Vagina (tissue), 2 donors: ENCODE measurements around the gene UCN2. TPM values are rescaled to one million over a fixed set of nuclear protein-coding genes. Genes with fewer than 3 reads are reported as not detected.

Experiments used
- DNase-seq, 2 donors: peaks; one replicate each; pipeline ENCODE4 v3.0.0-alpha.2; 2017; ENCODE audit errors: extremely low spot score in 2 of 2
- H3K27ac ChIP-seq: fragments of 200-600 bp; sonication (generic); one replicate; pipeline ENCODE4 v1.5.1; 2019
- H3K27me3 ChIP-seq: fragments of 200-600 bp; sonication (generic); one replicate; pipeline ENCODE4 v1.5.1; 2019
- H3K36me3 ChIP-seq, 2 donors: fragments of 200-600 bp; sonication (generic); one replicate each; pipeline ENCODE4 v1.5.1; 2017 to 2019
- H3K4me1 ChIP-seq: fragments of 200-600 bp; sonication (generic); one replicate; pipeline ENCODE4 v1.5.1; 2019
- H3K4me3 ChIP-seq, 2 donors: fragments of 200-600 bp; sonication (generic); 1 replicate in 1 of 2; 2 replicates in 1 of 2; pipeline ENCODE4 v1.5.1; 2016 to 2019
- H3K9me3 ChIP-seq: fragments of 200-600 bp; sonication (generic); one replicate; pipeline ENCODE4 v1.5.1; 2019
- CTCF ChIP-seq, 3 experiments: fragments of 450-650 bp in 2 of 3; fragments of 200-600 bp in 1 of 3; sonication (generic) in 1 of 3; IDR thresholded peaks; one replicate each; pipeline ENCODE4 v1.5.1; 2017 to 2019; ENCODE audit warnings: antibody characterized with exemption in 3 of 3, mild to moderate bottlenecking in 2 of 3, moderate library complexity in 2 of 3
- POLR2A ChIP-seq, 2 donors: fragments of 450-650 bp; IDR thresholded peaks; one replicate each; pipeline ENCODE4 v1.6.1; 2017; ENCODE audit warnings: antibody characterized with exemption in 2 of 2, mild to moderate bottlenecking in 2 of 2, moderate library complexity in 2 of 2
- POLR2AphosphoS5 ChIP-seq, 2 donors: sonication (generic); formaldehyde crosslinking; IDR thresholded peaks; one replicate each; pipeline ENCODE4 v1.9.0; 2017; ENCODE audit warnings: antibody characterized with exemption in 2 of 2, mild to moderate bottlenecking in 2 of 2, low read depth in 1 of 2; ENCODE audit not compliant: insufficient read depth in 1 of 2
- intact Hi-C: fragments of 100-400 bp; cut with DNase I; formaldehyde crosslinking; loops from one replicate; pipeline ENCODE4 v1.15.1; 2023
- total RNA-seq: library from RNA; depleted of rRNA; stranded (reverse); fragments of >200 nt; gene quantifications from one replicate; pipeline ENCODE4 v1.2.3, GENCODE V29; 2016

The UCN2 gene
- total RNA-seq, 1 donor from 2014 or later, result 5.2 TPM

- intact Hi-C loops, result no loop called here
- H3K4me1 ChIP-seq, result peaks cover 73% of the 10 kb centered on the region
- no peak for DNase-seq
- no peaks in the 10 kb centered on the region for H3K9me3 ChIP-seq
- peak within 1 kb of the TSS; percentile 94 for H3K27ac ChIP-seq
- no peak for TF ChIP-seq POLR2AphosphoS5 (IDR thresholded peaks at IDR 0.05; ENCODE audit: insufficient read depth in 1 of 2, low read depth in 1 of 2)
- no peak for TF ChIP-seq CTCF (IDR thresholded peaks at IDR 0.05)
- TF ChIP-seq POLR2A (IDR thresholded peaks at IDR 0.05), result no peak
- H3K36me3 ChIP-seq, result peaks cover 0 to 27% of the 10 kb centered on the region in 2 donors
- peak within 1 kb of the TSS; percentile 63 to 68 for H3K4me3 ChIP-seq
- no peaks in the 10 kb centered on the region for H3K27me3 ChIP-seq
Observed at GRCh38 chr3:48595075-48595525, 31.5 kb upstream of the UCN2 start, which contains the start of gene COL7A1. TSS of gene COL7A1 (minus strand) at chr3:48595329. CDS start at chr3:48595159, 170 bp downstream.

- TF ChIP-seq POLR2AphosphoS5 (IDR thresholded peaks at IDR 0.05; ENCODE audit: insufficient read depth in 1 of 2, low read depth in 1 of 2), result no peak
- no peak for TF ChIP-seq CTCF (IDR thresholded peaks at IDR 0.05)
- no peak for TF ChIP-seq POLR2A (IDR thresholded peaks at IDR 0.05)
- peak overlapping the region; percentile 94 for H3K27ac ChIP-seq
- peak overlapping the region; percentile 63 to 68 for H3K4me3 ChIP-seq
- no peak for DNase-seq
- no peaks in the 10 kb centered on the region for H3K9me3 ChIP-seq
- peaks cover 0 to 21% of the 10 kb centered on the region in 2 donors for H3K36me3 ChIP-seq
- H3K4me1 ChIP-seq, result peaks cover 67% of the 10 kb centered on the region
- H3K27me3 ChIP-seq, result no peaks in the 10 kb centered on the region
- intact Hi-C loops, result no loop called here
Observed at GRCh38 chr3:48594417-48595049, 31.0 kb upstream of the UCN2 start.

DNA sequence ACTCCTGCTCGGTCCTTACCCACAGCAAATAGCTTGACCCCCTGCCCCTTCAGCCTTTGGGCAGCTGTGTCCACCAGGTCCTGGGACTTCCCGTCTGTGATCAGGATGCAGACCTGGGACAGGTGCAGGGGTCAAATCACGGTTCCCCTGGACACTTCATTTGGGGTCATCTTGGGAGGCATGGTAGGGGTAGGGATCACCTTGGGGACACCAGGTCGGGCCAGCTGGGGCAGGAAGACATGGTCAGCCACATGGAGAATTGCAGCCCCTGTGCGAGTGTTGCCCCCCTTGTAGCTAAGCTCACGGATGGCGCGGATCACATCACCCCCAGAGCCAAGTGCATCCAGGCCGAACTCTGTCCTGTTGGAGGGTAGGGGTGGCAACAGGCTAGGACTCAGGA lies 29.8 kb upstream of the UCN2 start:
- Histone ChIP-seq H3K9me3 (no peaks in the 10 kb centered on the region), H3K36me3 (peaks cover 0 to 13% of the 10 kb centered on the region in 2 donors), H3K27me3 (no peaks in the 10 kb centered on the region), H3K4me3 (no peak overlapping the region), H3K4me1 (peaks cover 55% of the 10 kb centered on the region), H3K27ac (no peak overlapping the region)
- TF ChIP-seq POLR2A (IDR thresholded peaks at IDR 0.05) (no peak), CTCF (IDR thresholded peaks at IDR 0.05) (no peak), POLR2AphosphoS5 (IDR thresholded peaks at IDR 0.05; ENCODE audit: insufficient read depth in 1 of 2, low read depth in 1 of 2) (no peak)
- intact Hi-C loops, result no loop called here
- DNase-seq, result no peak

DNA sequence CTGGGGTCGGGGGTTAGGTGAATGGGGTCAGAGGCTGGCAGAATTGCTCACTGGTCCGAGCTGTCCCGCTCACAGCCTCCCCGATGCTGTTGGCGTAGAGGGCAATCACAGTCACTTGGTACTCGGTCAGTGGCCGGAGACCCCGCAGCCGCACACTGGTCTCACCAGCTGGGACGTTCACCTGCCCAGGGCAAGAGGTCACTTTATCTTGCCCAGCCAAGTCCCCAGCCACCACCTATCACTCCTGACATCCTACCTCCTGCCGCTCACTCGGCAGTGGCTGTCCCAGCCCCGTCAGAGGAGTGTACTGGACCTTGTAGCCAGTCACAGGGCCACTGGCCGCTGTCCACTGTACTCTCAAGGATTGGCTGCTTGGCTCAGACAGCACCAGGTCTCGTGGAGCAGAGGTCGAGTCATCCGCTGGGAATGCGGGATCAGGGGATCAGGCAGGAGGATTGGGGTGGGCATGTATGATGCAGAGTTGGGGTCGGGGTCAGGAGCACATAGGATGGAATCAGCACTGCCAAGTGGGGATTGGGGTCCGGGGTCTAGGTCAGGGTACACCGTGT lies 29.0 kb upstream of the UCN2 start:
- H3K27ac ChIP-seq, result no peak overlapping the region
- no peaks in the 10 kb centered on the region for H3K27me3 ChIP-seq
- intact Hi-C loops, result no loop called here
- H3K36me3 ChIP-seq, result peaks cover 0 to 13% of the 10 kb centered on the region in 2 donors
- H3K4me3 ChIP-seq, result no peak overlapping the region
- no peak for DNase-seq
- no peaks in the 10 kb centered on the region for H3K9me3 ChIP-seq
- TF ChIP-seq CTCF (IDR thresholded peaks at IDR 0.05), result no peak
- TF ChIP-seq POLR2A (IDR thresholded peaks at IDR 0.05), result no peak
- TF ChIP-seq POLR2AphosphoS5 (IDR thresholded peaks at IDR 0.05; ENCODE audit: insufficient read depth in 1 of 2, low read depth in 1 of 2), result no peak
- H3K4me1 ChIP-seq, result peaks cover 48% of the 10 kb centered on the region
